Colonic mucosa (tissue), 4 donors: ENCODE data around the gene SWT1. TPM values are rescaled to one million over a fixed set of nuclear protein-coding genes. Genes with fewer than 3 reads are reported as not detected.

Experiments used
- DNase-seq: peaks from one replicate; pipeline ENCODE4 v3.0.0-alpha.2; 2020
- H3K27ac ChIP-seq: fragments of 200-600 bp; one replicate; pipeline ENCODE4 v1.8.0; 2021
- H3K27me3 ChIP-seq: fragments of 200-600 bp; one replicate; pipeline ENCODE4 v1.8.0; 2021
- H3K36me3 ChIP-seq: fragments of 200-600 bp; one replicate; pipeline ENCODE4 v1.8.0; 2021
- H3K4me1 ChIP-seq: fragments of 200-600 bp; one replicate; pipeline ENCODE4 v1.8.0; 2021; ENCODE audit warnings: mild to moderate bottlenecking
- H3K4me3 ChIP-seq: fragments of 200-600 bp; one replicate; pipeline ENCODE4 v1.8.0; 2021
- H3K9ac ChIP-seq, 2 donors: one replicate each; pipeline ENCODE4 v1.7.0; 2013; ENCODE audit warnings: control low read depth in 2 of 2, low read depth in 2 of 2, low read length in 2 of 2
- H3K9me3 ChIP-seq: fragments of 200-600 bp; one replicate; pipeline ENCODE4 v1.8.0; 2021
- CTCF ChIP-seq: fragments of 200-600 bp; IDR thresholded peaks from one replicate; pipeline ENCODE4 v1.8.0; 2022; ENCODE audit warnings: antibody characterized with exemption, mild to moderate bottlenecking
- intact Hi-C: fragments of 100-400 bp; cut with DNase I; formaldehyde crosslinking; loops from one replicate; pipeline ENCODE4 v1.14.1; 2022
- total RNA-seq, 2 donors: library from RNA; stranded (reverse); fragmentation: NEBNext Ultra II Directional in 1 of 2; extraction: Animal tissue kit (Norgen Biotek cat#: 25700) in 1 of 2; gene quantifications; one replicate each; pipeline ENCODE4 v1.2.1, GENCODE V29; 2021
- donor health status: healthy.
- donor health status: DM: no; HTN: no; CAD: no.
- donor health status: DM: no; HTN: no; CAD: no.

The SWT1 gene
- total RNA-seq, 2 donors from 2014 or later: 3.4 to 5.7 TPM

- H3K9me3 ChIP-seq: no peaks in the 10 kb centered on the region
- DNase-seq: no peak
- H3K27ac ChIP-seq: no peak overlapping the region
- no peaks in the 10 kb centered on the region for H3K27me3 ChIP-seq
- no peak for TF ChIP-seq CTCF
- H3K4me1 ChIP-seq: no peaks in the 10 kb centered on the region
- H3K9ac ChIP-seq: no peak overlapping the region
- H3K36me3 ChIP-seq: no peaks in the 10 kb centered on the region
- H3K4me3 ChIP-seq: no peak overlapping the region
- intact Hi-C loops: no loop called here
Measured at GRCh38 chr1:185281245-185281644, 124.3 kb downstream of the SWT1 start.

DNA sequence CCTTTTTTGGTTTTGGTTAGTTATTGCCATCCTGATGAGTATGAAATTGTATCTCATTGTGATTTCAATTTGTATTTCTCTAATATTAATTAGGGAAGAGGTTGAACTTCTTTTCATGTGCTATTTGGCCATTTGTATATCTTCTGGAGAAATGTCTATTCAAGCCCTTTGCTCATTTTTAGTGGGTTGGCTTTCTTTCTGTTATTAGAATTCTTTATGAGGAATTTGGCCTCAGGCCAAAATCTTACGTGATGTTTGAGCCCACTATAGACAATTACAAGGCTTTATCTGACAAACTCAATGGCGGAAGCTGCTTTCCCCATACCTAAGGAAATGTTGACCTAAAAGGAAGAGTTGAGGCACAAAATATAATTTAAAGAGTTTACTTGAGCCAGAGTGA is 127.1 kb downstream of the SWT1 start:
- no peak for TF ChIP-seq CTCF
- no peaks in the 10 kb centered on the region for H3K36me3 ChIP-seq

GRCh38 chr1:185284533-185285276 is 127.7 kb downstream of the SWT1 start:
- no peaks in the 10 kb centered on the region for H3K27me3 ChIP-seq
- H3K27ac ChIP-seq: no peak overlapping the region
- intact Hi-C loops: no loop called here
- no peak overlapping the region for H3K9ac ChIP-seq
- no peaks in the 10 kb centered on the region for H3K9me3 ChIP-seq
- no peak for DNase-seq
- H3K4me1 ChIP-seq: no peaks in the 10 kb centered on the region
- TF ChIP-seq CTCF: no peak
- no peak overlapping the region for H3K4me3 ChIP-seq
- H3K36me3 ChIP-seq: no peaks in the 10 kb centered on the region

More for the DNA sequence above, 127.1 kb downstream of the SWT1 start:
- Histone ChIP-seq H3K4me3 (no peak overlapping the region), H3K27ac (no peak overlapping the region), H3K27me3 (no peaks in the 10 kb centered on the region), H3K4me1 (no peaks in the 10 kb centered on the region), H3K9ac (no peak overlapping the region), H3K9me3 (no peaks in the 10 kb centered on the region)
- no peak for DNase-seq
- intact Hi-C loops: no loop called here

DNA sequence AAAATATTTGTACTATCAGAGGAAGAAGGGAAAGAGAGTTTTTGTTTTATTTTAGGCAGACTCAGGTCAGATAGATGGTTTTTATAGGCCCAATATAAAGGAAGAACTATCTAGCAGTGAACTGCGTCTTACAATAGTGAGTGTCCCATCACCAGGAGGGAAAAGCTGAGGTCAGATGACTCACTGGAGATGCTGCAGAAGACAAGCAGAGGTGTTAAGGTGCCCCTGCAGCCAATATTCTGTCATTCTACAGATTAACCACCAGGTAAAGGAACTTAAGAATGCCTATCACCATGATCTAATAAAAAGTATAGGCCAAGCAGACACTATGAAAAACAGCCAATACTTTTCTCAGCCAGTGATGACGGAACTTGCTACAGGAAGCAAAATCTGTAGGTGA is 130.5 kb downstream of the SWT1 start:
- no peaks in the 10 kb centered on the region for H3K9me3 ChIP-seq
- no peaks in the 10 kb centered on the region for H3K27me3 ChIP-seq
- no peak for DNase-seq
- H3K4me3 ChIP-seq: no peak overlapping the region
- H3K27ac ChIP-seq: no peak overlapping the region
- H3K9ac ChIP-seq: no peak overlapping the region
- H3K36me3 ChIP-seq: no peaks in the 10 kb centered on the region
- TF ChIP-seq CTCF: no peak
- no peaks in the 10 kb centered on the region for H3K4me1 ChIP-seq
- intact Hi-C loops: no loop called here

GRCh38 chr1:185288435-185288834 is 131.5 kb downstream of the SWT1 start:
- Histone ChIP-seq H3K4me1 (no peaks in the 10 kb centered on the region), H3K4me3 (no peak overlapping the region), H3K27me3 (no peaks in the 10 kb centered on the region), H3K27ac (no peak overlapping the region), H3K36me3 (no peaks in the 10 kb centered on the region), H3K9me3 (no peaks in the 10 kb centered on the region), H3K9ac (no peak overlapping the region)
- no peak for TF ChIP-seq CTCF
- DNase-seq: no peak
- intact Hi-C loops: no loop called here
